ENCODE measurements around the gene TMOD4. TPM values are rescaled to one million over a fixed set of nuclear protein-coding genes. Genes with fewer than 3 reads are reported as not detected.

TMOD4 gene
- total and polyA plus RNA-seq, 2 experiments from 2014 or later = 1.3 TPM; not detected in 1

- TF ChIP-seq CTCF (conservative IDR thresholded peaks at IDR 0.05; ENCODE audit: low read depth in 2 of 2) (no peak), ETS1 (IDR thresholded peaks at IDR 0.05) (no peak), ZNF114 (CRISPR knock-in tag; IDR thresholded peaks at IDR 0.05) (no peak), ZNF331 (CRISPR knock-in tag; IDR thresholded peaks at IDR 0.05; ENCODE audit: low read depth) (no peak), NANOG (IDR thresholded peaks at IDR 0.05; ENCODE audit: borderline replicate concordance) (no peak), EZH2 (IDR thresholded peaks at IDR 0.05; ENCODE audit: low read depth, unreplicated experiment) (no peak), STAT1 (IDR thresholded peaks at IDR 0.05; ENCODE audit: unreplicated experiment) (no peak), EZH2phosphoT487 (IDR thresholded peaks at IDR 0.05; ENCODE audit: unreplicated experiment) (no peak)
These were observed 40.8 kb downstream of the TMOD4 start (continued) for GRCh38 chr1:151134991-151135390.

- Histone ChIP-seq H4K20me1 (replicated peaks; ENCODE audit: insufficient read depth) (no peaks in the 10 kb centered on the region; the same call in 1 of the 2 replicates), H3K27me3 (ENCODE audit: insufficient read depth) (peaks cover 38% of the 10 kb centered on the region), H3K4me2 (no peak overlapping the region), H3K79me2 (replicated peaks; ENCODE audit: insufficient read depth) (no peaks in the 10 kb centered on the region), H3K4me1 (ENCODE audit: insufficient read depth) (peaks cover 15% of the 10 kb centered on the region; the same call in 1 of the 2 replicates), H3K27ac (ENCODE audit: low read depth) (no peak overlapping the region), H3K4me3 (no peak overlapping the region), H3K36me3 (ENCODE audit: insufficient read depth) (no peaks in the 10 kb centered on the region), H3F3A (replicated peaks; ENCODE audit: low read depth) (peaks cover 4% of the 10 kb centered on the region; the same call in 1 of the 2 replicates), H3K9me2 (ENCODE audit: insufficient read depth) (no peaks in the 10 kb centered on the region), H2AFZ (no peak overlapping the region)
- Mint-ChIP-seq H3K4me3 (peak overlapping the region; percentile 23; the same call in 1 of the 3 replicates), H3K9me3 (no peaks in the 10 kb centered on the region), H3K36me3 (ENCODE audit: low read depth) (peaks cover 34% of the 10 kb centered on the region), H3K27me3 (ENCODE audit: insufficient read depth, low read depth, poor library complexity) (peaks cover 42% of the 10 kb centered on the region), H3K27ac (no peak overlapping the region), H3K4me1 (peaks cover 11% of the 10 kb centered on the region)
- DNase-seq (ENCODE audit: low spot score) (no peak), ATAC-seq (no peak)
- TF ChIP-seq ZNF114 (CRISPR knock-in tag; IDR thresholded peaks at IDR 0.05) (no peak), POLR2AphosphoS5 (IDR thresholded peaks at IDR 0.05; ENCODE audit: low read depth) (no peak), NANOG (IDR thresholded peaks at IDR 0.05; ENCODE audit: borderline replicate concordance) (no peak), JUNB (IDR thresholded peaks at IDR 0.05; ENCODE audit: unreplicated experiment) (no peak), STAT1 (IDR thresholded peaks at IDR 0.05; ENCODE audit: unreplicated experiment) (no peak), ZNF462 (CRISPR knock-in tag; IDR thresholded peaks at IDR 0.05) (no peak), ETS1 (IDR thresholded peaks at IDR 0.05) (no peak), ZNF331 (CRISPR knock-in tag; IDR thresholded peaks at IDR 0.05; ENCODE audit: low read depth) (no peak), EZH2 (IDR thresholded peaks at IDR 0.05; ENCODE audit: low read depth, unreplicated experiment) (no peak), CTCF (conservative IDR thresholded peaks at IDR 0.05; ENCODE audit: low read depth in 2 of 2) (no peak)
These were observed 41.4 kb downstream of the TMOD4 start for GRCh38 chr1:151134396-151134795.
